Stimulated activated CD4-positive, alpha-beta T cell treated with anti-CD3 and anti-CD28 coated beads, Interleukin-1b, Interleukin-23, amount 100 ng/mL, for 1 hour (primary cell): Measurements from ENCODE around the gene GPR68.
"Not testable (repeated sequence)": the region's sequence is repeated elsewhere in the genome, so short reads cannot be mapped to it uniquely, and the experiment has no call there.

Experiments used
- DNase-seq, 2 donors: peaks; one replicate each; pipeline ENCODE4 v3.0.0-alpha.2; 2020; ENCODE audit warnings: low read depth in 2 of 2

GPR68 gene

DNA sequence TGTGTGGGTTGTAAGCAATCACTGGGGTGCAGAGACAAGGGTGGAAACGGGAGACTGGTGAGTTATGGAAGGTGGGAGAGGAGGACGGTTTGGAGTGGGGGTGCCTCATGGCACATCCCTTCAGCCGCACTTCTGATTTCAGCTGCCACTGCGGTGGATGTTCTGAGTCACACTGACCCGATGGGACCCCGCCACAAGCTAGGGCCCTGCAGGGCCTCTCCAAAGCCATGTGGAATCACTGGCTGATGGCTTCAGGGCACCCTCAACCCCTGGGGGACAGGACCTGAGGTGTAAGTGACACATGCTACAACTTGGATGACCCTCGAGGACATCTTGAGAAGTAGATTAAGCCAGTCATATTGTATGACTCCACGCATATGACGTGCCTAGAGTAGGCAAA is 53.7 kb downstream of the GPR68 start:
- DNase-seq = no peak

DNA sequence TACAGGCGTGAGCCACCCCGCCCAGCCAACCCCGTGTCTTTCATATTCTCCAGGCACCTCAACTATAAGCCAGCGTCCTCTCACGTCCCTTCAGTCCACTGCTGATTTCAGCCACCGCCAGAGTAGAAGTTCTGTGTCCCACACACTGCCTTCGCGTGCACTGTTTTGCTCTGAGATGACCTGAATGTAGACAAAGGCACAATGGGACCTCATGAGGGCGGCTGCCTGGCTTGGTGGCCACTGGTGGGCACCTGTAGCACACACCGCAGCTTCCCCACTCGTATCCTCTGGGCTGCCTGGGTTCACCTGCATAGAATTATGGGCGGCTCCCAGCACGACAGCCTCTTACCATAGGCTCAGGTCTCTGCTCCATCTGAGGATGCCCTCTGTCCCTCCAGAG is 57.2 kb downstream of the GPR68 start:
- DNase-seq = no peak

DNA sequence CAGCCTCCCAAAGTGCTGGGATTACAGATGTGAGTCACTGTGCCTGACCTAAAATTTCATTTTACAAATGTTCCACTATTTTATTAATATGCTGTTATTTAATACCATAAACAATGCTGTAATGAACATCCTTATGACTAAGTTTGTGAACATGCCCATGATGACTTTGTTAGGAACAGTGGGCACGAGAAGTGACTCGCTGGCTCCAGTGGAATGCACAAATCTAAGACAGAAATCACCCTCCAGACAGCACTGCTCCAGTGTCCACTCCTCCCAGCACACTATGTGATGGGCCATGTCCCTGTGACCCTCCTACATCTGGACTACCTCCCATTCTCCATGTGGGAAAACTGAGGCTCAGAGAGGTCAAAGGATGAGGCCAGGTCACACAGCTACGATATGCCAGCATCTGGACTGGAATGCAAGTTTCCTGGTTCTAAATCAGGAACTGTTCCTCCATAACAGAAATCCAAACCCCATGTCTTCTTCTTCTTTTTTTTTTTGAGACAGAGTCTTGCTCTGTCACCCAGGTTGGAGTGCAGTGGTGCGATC is 57.9 kb downstream of the GPR68 start:
- DNase-seq = no peak

DNA sequence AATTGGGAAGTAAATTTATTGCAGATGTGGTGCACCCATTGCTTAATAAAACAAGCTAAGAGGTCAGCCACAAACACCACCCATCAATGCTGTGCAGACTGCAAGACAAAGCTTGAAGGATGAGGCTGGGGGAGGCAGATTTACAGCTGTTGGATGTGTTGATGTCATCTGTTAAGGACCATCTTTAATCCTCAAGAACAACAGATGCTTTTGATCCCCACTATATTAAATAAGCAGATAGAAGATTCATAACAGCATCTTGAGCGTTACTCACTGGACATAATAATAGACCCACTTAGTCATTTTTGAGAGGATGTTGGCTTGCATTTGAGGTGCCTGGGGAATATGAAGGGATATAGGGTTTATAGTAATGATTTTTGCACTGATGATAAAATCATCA is 58.8 kb downstream of the GPR68 start:
- no peak for DNase-seq

DNA sequence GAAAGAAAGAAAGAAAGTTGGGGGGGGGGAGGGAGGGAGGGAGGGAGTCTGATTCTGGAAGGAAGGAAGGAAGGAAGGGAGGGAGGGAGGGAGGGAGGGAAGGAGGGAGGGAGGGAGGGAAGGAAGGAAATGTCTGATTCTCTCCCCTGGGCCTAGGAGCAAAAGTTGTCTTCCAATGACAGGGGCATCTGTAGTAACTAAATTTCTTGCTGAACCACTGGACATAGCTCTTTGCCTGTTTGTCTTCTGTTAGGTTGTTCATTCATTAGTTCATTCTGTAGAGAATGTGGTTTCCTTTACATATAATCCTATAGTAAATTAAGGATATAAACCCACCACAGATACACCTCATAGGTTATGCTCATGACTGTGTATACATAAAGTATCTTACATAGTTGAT is 59.9 kb downstream of the GPR68 start:
- DNase-seq = no peak

DNA sequence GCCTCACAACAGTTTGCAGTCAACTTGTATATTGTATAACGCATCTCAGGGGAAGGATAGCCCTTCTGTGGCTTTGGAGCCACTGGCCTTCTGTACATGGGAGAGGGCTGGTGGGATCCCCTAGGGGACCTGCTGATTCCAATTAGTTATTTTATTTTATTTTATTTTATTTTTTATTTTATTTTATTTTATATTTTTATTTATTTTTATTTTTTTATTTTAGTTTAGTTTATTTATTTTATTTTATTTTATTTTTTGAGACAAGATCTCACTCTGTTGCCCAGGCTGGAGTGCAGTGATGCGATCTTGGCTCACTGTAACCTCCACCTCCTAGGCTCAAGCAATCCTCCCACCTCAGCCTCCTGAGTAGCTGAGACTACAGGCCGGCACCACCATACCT is 61.8 kb downstream of the GPR68 start:
- DNase-seq = not testable (repeated sequence)
